GM21576 (cell line): ENCODE data around the gene CEP290.

Experiments used
- ATAC-seq: cut with Tn5 transposase; IDR thresholded peaks from one replicate; pipeline ENCODE4 v1.9.1; 2021; ENCODE audit warnings: mild to moderate bottlenecking, moderate library complexity; ENCODE audit not compliant: unreplicated experiment

The CEP290 gene

GRCh38 chr12:88141774-88142609 is at the start of gene CEP290, which contains the start of gene TMTC3:
Gene CEP290 (minus strand): TSS chr12:88142088. CDS start chr12:88141307, 781 bp downstream.
Gene TMTC3 (plus strand): TSS chr12:88142307. CDS start chr12:88148316, 6,009 bp downstream.
- ATAC-seq = peak; percentile 96

GRCh38 chr12:88188180-88188579 is 46.3 kb upstream of the CEP290 start:
- no peak for ATAC-seq

- no peak for ATAC-seq
These were observed 45.7 kb upstream of the CEP290 start for GRCh38 chr12:88187571-88187970.

- peak; percentile 64 for ATAC-seq
These were observed 44.1 kb upstream of the CEP290 start for GRCh38 chr12:88185988-88186387.

- ATAC-seq = no peak
These were observed 43.4 kb upstream of the CEP290 start for GRCh38 chr12:88185279-88185678.

GRCh38 chr12:88184196-88184595 is 42.3 kb upstream of the CEP290 start:
- ATAC-seq = no peak

- no peak for ATAC-seq
These were observed 40.5 kb upstream of the CEP290 start for GRCh38 chr12:88182416-88182815.

GRCh38 chr12:88181881-88182280 is 40.0 kb upstream of the CEP290 start:
- ATAC-seq = no peak

GRCh38 chr12:88179436-88180014 is 37.6 kb upstream of the CEP290 start:
- no peak for ATAC-seq

GRCh38 chr12:88175544-88175943 is 33.7 kb upstream of the CEP290 start:
- ATAC-seq = no peak

- no peak for ATAC-seq
These were observed 31.0 kb upstream of the CEP290 start for GRCh38 chr12:88172844-88173407.

GRCh38 chr12:88167384-88167783 is 25.5 kb upstream of the CEP290 start:
- no peak for ATAC-seq

GRCh38 chr12:88166179-88166578 is 24.3 kb upstream of the CEP290 start:
- ATAC-seq = no peak

GRCh38 chr12:88163371-88163770 is 21.5 kb upstream of the CEP290 start:
- no peak for ATAC-seq

- ATAC-seq = no peak
These were observed 14.3 kb upstream of the CEP290 start for GRCh38 chr12:88156075-88156654.

GRCh38 chr12:88153959-88154358 is 12.1 kb upstream of the CEP290 start:
- no peak for ATAC-seq

- no peak for ATAC-seq
These were observed 8.2 kb upstream of the CEP290 start for GRCh38 chr12:88150063-88150462.

GRCh38 chr12:88145567-88146505 is 3.9 kb upstream of the CEP290 start:
- ATAC-seq = no peak

GRCh38 chr12:88144546-88145468 is 2.9 kb upstream of the CEP290 start:
- no peak for ATAC-seq
